SJSA1 (cell line): Measurements from ENCODE around the gene TTBK1. TPM values are rescaled to one million over a fixed set of nuclear protein-coding genes. Genes with fewer than 3 reads are reported as not detected.
"Not testable (repeated sequence)": the region's sequence is repeated elsewhere in the genome, so short reads cannot be mapped to it uniquely, and the experiment has no call there.

Source experiments
- DNase-seq, 2 experiments: peaks; one replicate each; pipeline ENCODE4 v3.0.0-alpha.2; 2015 to 2020; ENCODE audit warnings: low spot score in 2 of 2, low read depth in 1 of 2
- H3K27ac ChIP-seq: fragments of 250-450 bp; sonication (Bioruptor Pico); 2 replicates; pipeline ENCODE4 v1.5.1; 2020; ENCODE audit warnings: mild to moderate bottlenecking, moderate library complexity
- H3K27me3 ChIP-seq: fragments of 250-450 bp; sonication (Bioruptor Pico); replicated peaks from 2 replicates; pipeline ENCODE4 v1.5.1; 2020; ENCODE audit warnings: mild to moderate bottlenecking, moderate library complexity
- H3K36me3 ChIP-seq: fragments of 250-450 bp; sonication (Bioruptor Pico); 2 replicates; pipeline ENCODE4 v1.5.1; 2020; ENCODE audit warnings: mild to moderate bottlenecking
- H3K4me1 ChIP-seq: fragments of 250-450 bp; sonication (Bioruptor Pico); replicated peaks from 2 replicates; pipeline ENCODE4 v1.6.1; 2021; ENCODE audit warnings: mild to moderate bottlenecking
- H3K4me3 ChIP-seq: fragments of 250-450 bp; sonication (Bioruptor Pico); 2 replicates; pipeline ENCODE4 v1.5.1; 2020; ENCODE audit warnings: mild to moderate bottlenecking
- H3K9me3 ChIP-seq: fragments of 250-450 bp; sonication (Bioruptor Pico); replicated peaks from 2 replicates; pipeline ENCODE4 v1.5.1; 2020; ENCODE audit warnings: mild to moderate bottlenecking
- total RNA-seq: library from RNA; depleted of rRNA; stranded (reverse); fragments of >200 nt; shearing (Covaris generic); gene quantifications from 2 replicates; pipeline ENCODE4 v1.2.3, GENCODE V29; 2014

Gene TTBK1
- total RNA-seq, 1 experiment from 2014 or later = not detected

DNA sequence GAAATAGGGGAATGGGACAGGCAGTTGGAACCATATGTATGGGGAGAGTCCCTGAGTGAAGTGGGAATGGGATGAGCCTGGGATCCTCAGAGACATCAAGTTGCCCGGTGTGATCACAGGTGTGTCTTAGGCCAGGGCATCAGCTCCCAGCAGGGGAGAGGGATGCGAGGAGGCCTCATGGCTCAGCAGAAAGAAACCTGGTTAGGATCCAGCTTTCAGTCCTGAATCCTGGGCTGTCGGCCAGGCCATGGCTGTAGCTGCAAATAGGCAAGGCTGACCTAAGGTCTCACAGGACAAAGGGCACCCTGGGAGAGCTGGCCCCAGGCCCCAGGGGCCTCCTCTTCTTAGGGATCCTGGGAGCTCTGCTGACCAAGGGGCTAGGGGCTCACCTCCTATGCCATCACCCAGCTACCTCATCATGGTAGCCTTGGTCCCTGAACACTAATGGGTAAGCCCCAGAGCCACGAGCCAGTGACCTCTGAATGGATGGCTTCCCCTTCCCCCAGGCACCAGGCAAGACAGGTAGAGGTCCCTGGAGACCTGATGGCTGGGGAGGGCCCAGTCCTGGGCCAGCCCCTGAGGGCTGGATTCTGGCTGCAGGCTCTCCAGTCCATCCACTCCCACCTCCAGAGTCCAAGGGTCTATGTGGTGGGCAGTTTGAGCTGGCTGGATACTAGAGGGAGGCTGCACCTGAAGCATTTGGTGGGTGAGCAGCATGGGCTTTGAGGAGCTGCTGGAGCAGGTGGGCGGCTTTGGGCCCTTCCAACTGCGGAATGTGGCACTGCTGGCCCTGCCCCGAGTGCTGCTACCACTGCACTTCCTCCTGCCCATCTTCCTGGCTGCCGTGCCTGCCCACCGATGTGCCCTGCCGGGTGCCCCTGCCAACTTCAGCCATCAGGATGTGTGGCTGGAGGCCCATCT lies 54.6 kb downstream of the TTBK1 start, which contains the start of gene SLC22A7:
Gene SLC22A7 (plus strand): TSS at position 617 of the 921 bp plus-strand sequence. CDS start 99 bp downstream, at position 716.
- Histone ChIP-seq H3K9me3 (no peaks in the 10 kb centered on the region), H3K27me3 (peaks cover 20% of the 10 kb centered on the region), H3K36me3 (no peaks in the 10 kb centered on the region), H3K4me1 (no peaks in the 10 kb centered on the region), H3K4me3 (no peak within 1 kb of the TSS), H3K27ac (no peak within 1 kb of the TSS)
- no peak for DNase-seq

DNA sequence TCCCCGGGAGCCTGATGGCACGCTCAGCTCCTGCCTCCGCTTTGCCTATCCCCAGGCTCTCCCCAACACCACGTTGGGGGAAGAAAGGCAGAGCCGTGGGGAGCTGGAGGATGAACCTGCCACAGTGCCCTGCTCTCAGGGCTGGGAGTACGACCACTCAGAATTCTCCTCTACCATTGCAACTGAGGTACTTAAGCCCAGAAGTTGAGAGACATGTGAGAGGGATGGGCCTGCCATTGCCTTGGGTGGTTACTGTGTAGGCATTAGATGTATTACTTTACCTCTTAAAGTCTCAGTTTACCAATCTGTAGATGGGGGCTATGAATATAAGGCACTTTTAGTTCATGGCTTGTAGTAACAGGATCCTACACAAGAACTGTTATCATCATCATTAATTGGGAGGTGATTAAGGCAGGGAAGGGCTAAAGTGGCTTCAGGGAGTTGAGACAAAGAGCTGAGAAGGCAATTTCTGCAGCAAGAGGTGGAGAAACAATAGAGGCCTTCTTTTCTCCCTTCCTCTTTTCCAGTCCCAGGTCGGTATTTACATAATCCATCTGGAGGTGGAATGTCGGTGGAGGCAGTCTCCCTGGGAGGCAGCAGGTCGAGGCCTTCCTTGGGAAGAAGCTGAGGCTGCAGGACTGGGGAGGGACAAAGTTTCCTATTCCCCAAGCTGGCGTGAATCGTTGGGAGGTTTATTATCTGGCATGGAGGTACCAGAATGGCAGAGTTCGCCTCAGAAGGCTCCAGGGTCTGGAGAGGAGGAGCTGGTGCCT lies 55.5 kb downstream of the TTBK1 start:
- peaks cover 20% of the 10 kb centered on the region for H3K27me3 ChIP-seq
- H3K9me3 ChIP-seq = no peaks in the 10 kb centered on the region
- no peaks in the 10 kb centered on the region for H3K4me1 ChIP-seq
- H3K27ac ChIP-seq = no peak overlapping the region
- H3K4me3 ChIP-seq = no peak overlapping the region
- no peaks in the 10 kb centered on the region for H3K36me3 ChIP-seq
- no peak for DNase-seq

DNA sequence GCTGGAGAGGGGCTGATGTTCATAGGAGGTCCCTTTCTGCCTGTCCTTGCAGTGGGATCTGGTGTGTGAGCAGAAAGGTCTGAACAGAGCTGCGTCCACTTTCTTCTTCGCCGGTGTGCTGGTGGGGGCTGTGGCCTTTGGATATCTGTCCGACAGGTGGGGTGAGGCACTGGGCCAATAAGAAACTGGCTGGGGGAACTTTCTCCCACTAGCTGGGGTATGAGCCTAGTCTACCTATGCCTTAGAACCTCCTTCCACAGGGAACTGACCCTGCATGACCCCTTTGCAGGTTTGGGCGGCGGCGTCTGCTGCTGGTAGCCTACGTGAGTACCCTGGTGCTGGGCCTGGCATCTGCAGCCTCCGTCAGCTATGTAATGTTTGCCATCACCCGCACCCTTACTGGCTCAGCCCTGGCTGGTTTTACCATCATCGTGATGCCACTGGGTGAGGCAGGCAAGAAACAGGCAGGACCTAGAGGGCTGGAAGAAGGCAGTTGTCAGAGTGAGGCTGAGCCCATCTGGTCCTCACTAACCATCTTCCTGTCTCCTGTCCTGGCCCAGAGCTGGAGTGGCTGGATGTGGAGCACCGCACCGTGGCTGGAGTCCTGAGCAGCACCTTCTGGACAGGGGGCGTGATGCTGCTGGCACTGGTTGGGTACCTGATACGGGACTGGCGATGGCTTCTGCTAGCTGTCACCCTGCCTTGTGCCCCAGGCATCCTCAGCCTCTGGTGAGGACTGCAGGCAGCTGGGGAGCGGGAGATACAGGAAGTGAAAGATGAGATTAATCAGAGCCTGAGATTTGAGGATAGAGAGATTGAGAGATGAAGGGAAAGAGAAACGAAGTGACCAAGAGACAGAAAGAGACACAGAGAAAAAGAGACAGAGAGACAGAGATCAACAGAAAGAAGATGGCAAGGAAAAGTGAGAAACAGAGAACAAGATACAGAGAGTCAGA lies 56.3 kb downstream of the TTBK1 start:
- Histone ChIP-seq H3K4me1 (no peaks in the 10 kb centered on the region), H3K27me3 (peaks cover 20% of the 10 kb centered on the region), H3K27ac (no peak overlapping the region), H3K36me3 (no peaks in the 10 kb centered on the region), H3K9me3 (no peaks in the 10 kb centered on the region), H3K4me3 (no peak overlapping the region)
- DNase-seq = no peak

DNA sequence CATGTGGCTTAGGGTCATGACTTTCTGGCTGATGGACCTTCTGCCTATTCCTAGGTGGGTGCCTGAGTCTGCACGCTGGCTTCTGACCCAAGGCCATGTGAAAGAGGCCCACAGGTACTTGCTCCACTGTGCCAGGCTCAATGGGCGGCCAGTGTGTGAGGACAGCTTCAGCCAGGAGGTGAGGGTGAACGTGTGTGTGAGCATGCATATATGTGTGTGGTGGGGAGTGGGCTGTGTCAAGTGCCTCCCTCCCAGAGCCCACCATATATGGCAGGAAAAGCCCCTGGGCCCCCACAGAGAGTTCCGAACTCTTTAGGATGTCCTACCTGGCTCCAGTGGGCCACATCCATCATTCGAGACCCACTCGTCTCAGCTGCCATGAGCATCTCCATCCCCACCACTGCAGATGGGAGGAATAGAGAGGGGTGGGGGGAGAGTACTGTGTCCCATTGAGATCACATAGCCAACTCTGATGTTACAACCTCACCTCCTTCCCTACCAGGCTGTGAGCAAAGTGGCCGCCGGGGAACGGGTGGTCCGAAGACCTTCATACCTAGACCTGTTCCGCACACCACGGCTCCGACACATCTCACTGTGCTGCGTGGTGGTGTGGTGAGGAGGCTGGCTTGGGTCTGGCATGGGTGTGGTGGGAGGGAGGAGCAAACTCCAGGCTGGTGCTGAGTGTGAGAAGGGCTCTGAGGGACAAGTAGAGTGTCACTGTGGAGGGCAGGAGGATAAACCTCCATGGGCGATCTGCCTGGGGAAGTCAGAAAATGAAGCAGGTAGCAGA lies 58.0 kb downstream of the TTBK1 start:
- peaks cover 20% of the 10 kb centered on the region for H3K27me3 ChIP-seq
- H3K27ac ChIP-seq = no peak overlapping the region
- no peak overlapping the region for H3K4me3 ChIP-seq
- no peaks in the 10 kb centered on the region for H3K36me3 ChIP-seq
- H3K9me3 ChIP-seq = no peaks in the 10 kb centered on the region
- no peak for DNase-seq
- H3K4me1 ChIP-seq = no peaks in the 10 kb centered on the region

DNA sequence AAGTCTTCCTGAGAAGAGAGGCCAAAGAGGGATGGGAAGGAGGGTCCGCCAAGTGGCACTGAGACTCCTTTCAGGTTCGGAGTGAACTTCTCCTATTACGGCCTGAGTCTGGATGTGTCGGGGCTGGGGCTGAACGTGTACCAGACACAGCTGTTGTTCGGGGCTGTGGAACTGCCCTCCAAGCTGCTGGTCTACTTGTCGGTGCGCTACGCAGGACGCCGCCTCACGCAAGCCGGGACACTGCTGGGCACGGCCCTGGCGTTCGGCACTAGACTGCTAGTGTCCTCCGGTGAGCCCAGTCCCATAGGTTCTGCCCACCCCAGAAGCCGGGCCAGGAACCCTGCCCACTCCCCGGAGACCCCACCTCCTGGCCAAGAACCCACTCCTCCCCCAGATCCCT lies 58.8 kb downstream of the TTBK1 start:
- Histone ChIP-seq H3K36me3 (no peaks in the 10 kb centered on the region), H3K4me3 (no peak overlapping the region), H3K27me3 (peaks cover 14% of the 10 kb centered on the region)

DNA sequence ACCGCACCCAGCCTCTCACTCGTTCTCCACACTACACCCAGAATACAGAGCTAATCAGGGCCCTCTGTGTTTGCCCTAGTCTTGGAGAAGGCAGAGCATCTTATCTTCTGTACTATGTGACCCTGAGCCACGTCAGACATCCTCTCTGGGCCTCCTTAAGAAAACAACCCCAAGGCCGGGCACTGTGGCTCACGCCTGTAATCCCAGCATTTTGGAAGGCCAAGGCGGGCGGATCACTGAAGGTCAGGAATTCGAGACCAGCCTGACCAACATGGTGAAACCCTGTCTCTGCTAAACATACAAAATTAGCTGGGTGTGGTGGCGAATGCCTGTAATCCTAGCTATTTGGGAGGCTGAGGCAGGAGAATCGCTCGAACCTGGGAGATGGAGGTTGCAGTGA lies 59.7 kb downstream of the TTBK1 start:
- not testable (repeated sequence) for H3K4me1 ChIP-seq, H3K4me3 ChIP-seq, H3K9me3 ChIP-seq, DNase-seq, H3K27ac ChIP-seq, H3K36me3 ChIP-seq
- H3K27me3 ChIP-seq = peaks cover 13% of the 10 kb centered on the region

More for the DNA sequence above, 58.8 kb downstream of the TTBK1 start:
- Histone ChIP-seq H3K9me3 (no peaks in the 10 kb centered on the region), H3K4me1 (no peaks in the 10 kb centered on the region), H3K27ac (no peak overlapping the region)
- DNase-seq = no peak

DNA sequence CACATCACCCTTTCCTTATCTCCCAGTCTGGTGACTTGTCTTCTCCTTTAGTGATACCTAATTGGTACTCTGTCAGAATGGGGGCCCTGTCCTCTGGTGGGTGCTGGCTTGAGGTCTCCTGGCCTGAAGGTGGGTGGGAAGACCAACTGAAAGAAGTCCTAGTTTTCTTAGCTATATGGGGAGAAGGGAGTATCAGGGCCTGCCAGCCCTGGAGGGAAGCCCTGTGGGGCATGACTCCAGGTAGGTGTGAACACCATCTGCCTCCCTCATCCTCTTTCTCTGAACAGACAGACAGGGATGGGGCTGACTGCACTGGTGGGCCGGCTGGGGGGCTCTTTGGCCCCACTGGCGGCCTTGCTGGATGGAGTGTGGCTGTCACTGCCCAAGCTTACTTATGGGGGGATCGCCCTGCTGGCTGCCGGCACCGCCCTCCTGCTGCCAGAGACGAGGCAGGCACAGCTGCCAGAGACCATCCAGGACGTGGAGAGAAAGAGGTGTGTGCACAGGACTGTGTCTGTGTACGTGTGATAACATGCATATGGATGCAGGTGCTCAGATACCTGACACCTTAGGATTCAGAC lies 60.6 kb downstream of the TTBK1 start:
- H3K9me3 ChIP-seq = no peaks in the 10 kb centered on the region
- H3K4me1 ChIP-seq = no peaks in the 10 kb centered on the region; the same call in 1 of the 2 replicates
- H3K4me3 ChIP-seq = no peak overlapping the region
- DNase-seq = no peak
- peaks cover 12% of the 10 kb centered on the region for H3K27me3 ChIP-seq
- no peak overlapping the region for H3K27ac ChIP-seq
- no peaks in the 10 kb centered on the region for H3K36me3 ChIP-seq

DNA sequence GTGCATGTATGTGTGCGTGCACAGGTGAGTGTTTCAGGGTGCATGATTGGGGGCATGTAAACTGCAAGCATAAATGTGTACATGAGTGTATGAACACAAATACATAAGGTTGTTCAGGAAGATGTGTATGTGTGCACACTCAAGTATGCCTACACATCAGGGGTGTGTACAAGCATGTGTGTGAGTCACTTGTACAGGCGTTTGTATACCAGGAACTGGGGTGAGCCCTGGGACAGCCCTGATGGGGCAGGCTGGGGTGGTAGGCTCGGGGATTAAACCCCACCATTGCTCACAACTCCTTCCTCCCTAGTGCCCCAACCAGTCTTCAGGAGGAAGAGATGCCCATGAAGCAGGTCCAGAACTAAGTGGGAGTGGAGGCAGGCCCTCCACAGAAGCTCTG lies 61.1 kb downstream of the TTBK1 start:
- DNase-seq = no peak
- no peaks in the 10 kb centered on the region; the same call in 1 of the 2 replicates for H3K4me1 ChIP-seq
- no peak overlapping the region for H3K27ac ChIP-seq
- H3K4me3 ChIP-seq = no peak overlapping the region
- peaks cover 12% of the 10 kb centered on the region for H3K27me3 ChIP-seq
- H3K9me3 ChIP-seq = no peaks in the 10 kb centered on the region
- no peaks in the 10 kb centered on the region for H3K36me3 ChIP-seq

DNA sequence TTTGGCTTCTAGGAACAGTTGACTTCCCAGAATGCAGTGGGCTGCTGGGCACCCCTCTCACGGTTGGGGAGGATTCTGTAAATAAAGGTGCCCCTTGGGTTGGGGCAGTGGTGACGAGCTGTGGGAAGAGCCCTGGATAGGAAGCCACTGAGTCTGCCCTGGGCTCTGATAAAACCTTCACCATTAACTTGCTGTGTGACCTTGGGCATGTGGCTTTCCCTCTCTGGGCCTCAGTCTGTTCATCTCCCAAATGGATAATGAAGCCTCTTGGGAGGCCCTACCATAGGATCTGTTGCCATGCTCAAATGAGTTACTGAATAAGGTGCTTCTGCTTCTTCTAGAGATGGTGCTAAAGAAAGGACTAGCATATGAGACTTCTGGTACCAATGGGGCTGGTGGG lies 61.6 kb downstream of the TTBK1 start:
- H3K4me3 ChIP-seq = no peak overlapping the region
- H3K36me3 ChIP-seq = no peaks in the 10 kb centered on the region

DNA sequence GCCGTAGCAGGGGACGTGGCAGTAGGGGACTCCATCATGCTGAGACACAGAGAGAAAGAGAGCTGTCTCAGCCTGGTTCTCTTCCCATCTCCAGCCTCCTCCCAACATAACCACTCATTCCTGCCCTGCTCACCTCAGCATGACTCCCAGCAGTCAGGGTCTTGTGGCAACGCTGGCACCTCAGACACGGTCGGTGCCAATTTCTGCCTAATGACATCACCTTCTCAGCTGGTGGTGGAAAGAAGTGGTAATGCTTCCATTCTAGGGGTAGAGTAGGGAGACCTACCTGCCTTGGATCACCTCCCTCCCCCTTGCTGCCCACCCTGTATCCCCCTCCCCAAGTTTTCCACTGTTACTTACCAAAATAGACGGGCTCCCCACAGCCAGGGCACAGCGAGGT lies 62.8 kb downstream of the TTBK1 start:
- no peak overlapping the region for H3K27ac ChIP-seq
- no peak for DNase-seq
- no peaks in the 10 kb centered on the region for H3K9me3 ChIP-seq
- H3K4me3 ChIP-seq = no peak overlapping the region
- no peaks in the 10 kb centered on the region; the same call in 1 of the 2 replicates for H3K4me1 ChIP-seq
- H3K27me3 ChIP-seq = peaks cover 18% of the 10 kb centered on the region
- no peaks in the 10 kb centered on the region for H3K36me3 ChIP-seq

More for the DNA sequence above, 61.6 kb downstream of the TTBK1 start:
- no peaks in the 10 kb centered on the region for H3K9me3 ChIP-seq
- H3K27me3 ChIP-seq = peaks cover 11% of the 10 kb centered on the region
- DNase-seq = no peak
- H3K27ac ChIP-seq = no peak overlapping the region
- H3K4me1 ChIP-seq = no peaks in the 10 kb centered on the region; the same call in 1 of the 2 replicates

DNA sequence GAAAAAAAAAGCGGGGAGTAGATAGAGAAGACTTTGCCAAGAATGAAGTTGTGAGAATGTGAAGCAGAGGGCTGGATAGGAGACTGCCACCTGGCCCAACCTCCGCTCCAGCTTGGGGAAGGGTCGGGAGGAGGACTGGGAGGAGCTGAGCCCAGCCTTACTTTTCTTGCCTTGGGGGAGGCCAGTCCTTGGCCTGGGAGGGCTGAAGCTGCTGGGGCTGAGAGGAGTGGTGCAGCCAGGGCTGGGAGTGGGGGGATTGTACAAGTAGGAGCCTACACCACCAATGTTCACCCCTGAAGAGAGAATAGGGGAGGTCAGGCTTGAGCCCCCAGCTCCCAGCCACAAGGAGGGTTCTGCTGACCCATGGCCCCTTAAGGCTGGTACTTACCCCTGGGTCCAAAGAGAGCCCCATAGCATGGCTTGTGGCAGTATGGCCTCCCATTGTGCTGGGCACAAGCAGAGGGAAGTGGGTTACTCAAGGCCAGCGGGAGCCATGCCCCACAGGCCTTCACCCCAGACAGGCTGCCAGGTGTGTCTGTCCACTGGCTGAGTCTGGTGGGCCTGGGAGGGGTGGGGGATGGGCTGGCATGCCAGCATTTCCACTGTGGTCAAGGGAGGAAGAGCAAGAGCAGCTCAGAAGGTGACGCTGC lies 64.3 kb downstream of the TTBK1 start:
- no peak overlapping the region for H3K27ac ChIP-seq
- no peaks in the 10 kb centered on the region; the same call in 1 of the 2 replicates for H3K4me1 ChIP-seq
- no peak for DNase-seq
- no peak overlapping the region for H3K4me3 ChIP-seq
- no peaks in the 10 kb centered on the region for H3K9me3 ChIP-seq
- H3K36me3 ChIP-seq = no peaks in the 10 kb centered on the region
- peaks cover 21% of the 10 kb centered on the region for H3K27me3 ChIP-seq
